ENCODE results near the gene MPDZ. TPM values are rescaled to one million over a fixed set of nuclear protein-coding genes. Genes with fewer than 3 reads are reported as not detected.

The MPDZ gene
- total RNA-seq, 4 donors from 2014 or later = 59.5 to 105 (median 74.3) TPM

- H3K4me1 ChIP-seq = no peaks in the 10 kb centered on the region
- H3K27me3 ChIP-seq = no peaks in the 10 kb centered on the region
- WGBS = 93% methylated on average over 12 of the region's 12 CpGs
- no peaks in the 10 kb centered on the region for H3K36me3 ChIP-seq
- intact Hi-C loops (cut with DNase I) = no loop called here
- no peak for DNase-seq (ENCODE audit: extremely low spot score)
- no peak overlapping the region for H3K4me3 ChIP-seq
- TF ChIP-seq, protein P1, sequence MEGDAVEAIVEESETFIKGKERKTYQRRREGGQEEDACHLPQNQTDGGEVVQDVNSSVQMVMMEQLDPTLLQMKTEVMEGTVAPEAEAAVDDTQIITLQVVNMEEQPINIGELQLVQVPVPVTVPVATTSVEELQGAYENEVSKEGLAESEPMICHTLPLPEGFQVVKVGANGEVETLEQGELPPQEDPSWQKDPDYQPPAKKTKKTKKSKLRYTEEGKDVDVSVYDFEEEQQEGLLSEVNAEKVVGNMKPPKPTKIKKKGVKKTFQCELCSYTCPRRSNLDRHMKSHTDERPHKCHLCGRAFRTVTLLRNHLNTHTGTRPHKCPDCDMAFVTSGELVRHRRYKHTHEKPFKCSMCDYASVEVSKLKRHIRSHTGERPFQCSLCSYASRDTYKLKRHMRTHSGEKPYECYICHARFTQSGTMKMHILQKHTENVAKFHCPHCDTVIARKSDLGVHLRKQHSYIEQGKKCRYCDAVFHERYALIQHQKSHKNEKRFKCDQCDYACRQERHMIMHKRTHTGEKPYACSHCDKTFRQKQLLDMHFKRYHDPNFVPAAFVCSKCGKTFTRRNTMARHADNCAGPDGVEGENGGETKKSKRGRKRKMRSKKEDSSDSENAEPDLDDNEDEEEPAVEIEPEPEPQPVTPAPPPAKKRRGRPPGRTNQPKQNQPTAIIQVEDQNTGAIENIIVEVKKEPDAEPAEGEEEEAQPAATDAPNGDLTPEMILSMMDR (IDR thresholded peaks at IDR 0.05) = no peak
- TF ChIP-seq POLR2A (IDR thresholded peaks at IDR 0.05; ENCODE audit: low read depth) (no peak), EP300 (IDR thresholded peaks at IDR 0.05) (no peak), POLR2AphosphoS5 (IDR thresholded peaks at IDR 0.05) (no peak)
- no peak overlapping the region for H3K27ac ChIP-seq (replicated peaks in 1 of 4)
- H3K9me3 ChIP-seq = peaks cover 0 to 12% (median 9%) of the 10 kb centered on the region in 4 donors
Observed at GRCh38 chr9:13070612-13071595, 208.6 kb downstream of the MPDZ start.

- WGBS = 82% methylated on average over 3 of the region's 3 CpGs
- Histone ChIP-seq H3K27ac (replicated peaks in 1 of 4) (no peak overlapping the region), H3K9me3 (peaks cover 0 to 7% (median 3%) of the 10 kb centered on the region in 4 donors), H3K27me3 (no peaks in the 10 kb centered on the region), H3K4me3 (no peak overlapping the region), H3K36me3 (no peaks in the 10 kb centered on the region), H3K4me1 (no peaks in the 10 kb centered on the region)
- DNase-seq (ENCODE audit: extremely low spot score) = no peak
- intact Hi-C loops (cut with DNase I) = no loop called here
- TF ChIP-seq POLR2A (IDR thresholded peaks at IDR 0.05; ENCODE audit: low read depth) = no peak
- TF ChIP-seq EP300 (IDR thresholded peaks at IDR 0.05) = no peak
- TF ChIP-seq POLR2AphosphoS5 (IDR thresholded peaks at IDR 0.05) = no peak
- TF ChIP-seq, protein P1 (IDR thresholded peaks at IDR 0.05) = no peak
Observed at GRCh38 chr9:13069498-13069897, 210.0 kb downstream of the MPDZ start.

- WGBS = 29% methylated on average over 1 of the region's 1 CpG
Observed at GRCh38 chr9:13064676-13065075, 214.8 kb downstream of the MPDZ start.

GRCh38 chr9:13063880-13064459 lies 215.5 kb downstream of the MPDZ start:
- H3K27ac ChIP-seq (replicated peaks in 1 of 4) = no peak overlapping the region
- no peaks in the 10 kb centered on the region for H3K27me3 ChIP-seq
- H3K9me3 ChIP-seq = no peaks in the 10 kb centered on the region
- TF ChIP-seq EP300 (IDR thresholded peaks at IDR 0.05) (no peak), POLR2A (IDR thresholded peaks at IDR 0.05; ENCODE audit: low read depth) (no peak), POLR2AphosphoS5 (IDR thresholded peaks at IDR 0.05) (no peak)
- TF ChIP-seq, protein P1 (IDR thresholded peaks at IDR 0.05) = no peak
- intact Hi-C loops (cut with DNase I) = no loop called here
- no peaks in the 10 kb centered on the region for H3K4me1 ChIP-seq
- H3K4me3 ChIP-seq = no peak overlapping the region
- DNase-seq (ENCODE audit: extremely low spot score) = no peak
- H3K36me3 ChIP-seq = no peaks in the 10 kb centered on the region

More at GRCh38 chr9:13064676-13065075, 214.8 kb downstream of the MPDZ start:
- DNase-seq (ENCODE audit: extremely low spot score) = no peak
- Histone ChIP-seq H3K27ac (replicated peaks in 1 of 4) (no peak overlapping the region), H3K9me3 (no peaks in the 10 kb centered on the region), H3K4me3 (no peak overlapping the region), H3K27me3 (no peaks in the 10 kb centered on the region), H3K4me1 (no peaks in the 10 kb centered on the region), H3K36me3 (no peaks in the 10 kb centered on the region)
- TF ChIP-seq EP300 (IDR thresholded peaks at IDR 0.05) (no peak), POLR2A (IDR thresholded peaks at IDR 0.05; ENCODE audit: low read depth) (no peak), POLR2AphosphoS5 (IDR thresholded peaks at IDR 0.05) (no peak)
- TF ChIP-seq, protein P1 (IDR thresholded peaks at IDR 0.05) = no peak
- intact Hi-C loops (cut with DNase I) = no loop called here

Data from esophagus muscularis mucosa (tissue), 4 donors.